HG02970 (cell line): ENCODE results near the gene ARHGAP15.

ENCODE experiments used
- ATAC-seq: cut with Tn5 transposase; IDR thresholded peaks from one replicate; pipeline ENCODE4 v1.9.1; 2021; ENCODE audit warnings: mild to moderate bottlenecking, moderate library complexity, moderate number of reproducible peaks; ENCODE audit not compliant: unreplicated experiment, low FRiP score

The ARHGAP15 gene

GRCh38 chr2:143163499-143163898 lies 34.3 kb downstream of the ARHGAP15 start:
- no peak for ATAC-seq

DNA sequence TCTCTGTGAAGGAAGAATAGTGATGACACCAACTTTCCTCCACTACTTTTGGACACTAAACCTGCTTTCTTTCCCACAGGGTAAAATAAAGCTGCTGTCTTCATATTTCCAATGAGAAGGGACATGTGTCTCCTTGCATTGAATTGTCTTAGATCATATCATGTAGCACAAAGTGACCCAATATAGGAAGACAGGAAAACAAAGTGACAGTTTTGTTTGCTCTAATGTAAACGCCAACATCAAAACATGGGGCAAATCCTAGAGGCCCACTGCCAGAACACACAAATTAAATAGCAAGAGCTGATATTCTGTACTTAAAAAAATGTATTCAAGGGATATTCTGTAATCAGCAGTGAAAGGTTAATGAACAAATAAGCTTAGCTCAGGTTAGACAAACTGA lies 36.1 kb downstream of the ARHGAP15 start:
- no peak for ATAC-seq

DNA sequence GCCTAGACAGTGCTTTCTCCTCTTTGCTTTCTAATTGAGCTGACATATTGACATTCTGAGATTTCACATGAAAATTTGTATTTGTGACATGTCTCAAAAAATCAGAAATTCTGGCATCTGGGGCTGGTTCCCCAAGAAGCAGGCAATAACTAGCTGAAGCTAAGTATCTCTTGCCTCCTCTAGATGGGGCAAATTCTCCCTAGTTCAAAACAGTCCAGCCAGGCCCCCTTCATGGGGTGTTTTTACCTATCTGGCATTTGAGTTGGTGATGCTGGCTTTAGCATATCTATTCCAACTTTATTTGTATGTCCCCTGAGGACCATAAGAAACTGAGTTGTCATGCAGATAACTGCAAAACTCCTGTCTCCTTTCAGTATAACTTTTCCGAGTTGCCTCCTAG lies 39.9 kb downstream of the ARHGAP15 start:
- ATAC-seq, result no peak

DNA sequence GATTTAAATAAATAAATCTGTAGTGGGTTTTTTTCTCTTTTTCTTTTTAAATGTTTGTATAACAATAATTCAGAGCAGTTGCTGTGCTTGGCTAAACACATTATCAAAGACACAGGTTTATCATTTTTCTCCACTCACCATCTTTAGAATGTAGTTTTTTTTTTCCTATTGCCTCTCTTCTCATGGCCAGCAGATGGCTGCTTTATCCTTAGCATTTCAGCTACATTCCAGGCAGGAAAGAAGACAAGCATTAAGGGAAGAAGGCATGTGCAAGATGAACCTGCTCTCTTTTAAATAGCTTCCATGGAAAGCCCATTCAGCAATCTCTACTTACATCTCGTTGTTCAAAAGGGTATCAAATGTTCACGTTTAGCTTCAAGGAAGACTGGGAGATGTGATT lies 42.6 kb downstream of the ARHGAP15 start:
- ATAC-seq, result no peak

DNA sequence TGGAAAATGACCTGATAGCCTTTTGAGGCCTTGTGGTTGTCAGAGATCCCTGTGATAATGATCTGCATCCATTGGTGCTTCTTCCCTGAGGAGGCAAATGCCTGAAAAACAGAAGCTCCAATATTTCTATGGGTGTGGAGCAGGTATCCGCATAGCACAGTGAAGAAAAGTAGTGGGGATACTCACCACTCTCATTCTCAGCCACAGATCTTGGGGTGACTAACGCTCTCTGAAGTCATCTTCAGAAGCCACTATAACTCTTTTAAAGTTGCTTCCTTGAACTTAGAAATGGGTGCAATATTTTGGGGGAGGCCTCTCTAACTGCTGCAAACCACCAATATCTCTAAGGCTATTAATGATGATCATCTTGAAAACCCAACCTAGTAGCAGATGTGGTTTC lies 46.2 kb downstream of the ARHGAP15 start:
- no peak for ATAC-seq

- ATAC-seq, result no peak
Observed at GRCh38 chr2:143176606-143177005, 47.4 kb downstream of the ARHGAP15 start.

- peak; percentile 89 for ATAC-seq
Observed at GRCh38 chr2:143177096-143177786, 48.0 kb downstream of the ARHGAP15 start.

- ATAC-seq, result no peak
Observed at GRCh38 chr2:143181494-143181893, 52.3 kb downstream of the ARHGAP15 start.

DNA sequence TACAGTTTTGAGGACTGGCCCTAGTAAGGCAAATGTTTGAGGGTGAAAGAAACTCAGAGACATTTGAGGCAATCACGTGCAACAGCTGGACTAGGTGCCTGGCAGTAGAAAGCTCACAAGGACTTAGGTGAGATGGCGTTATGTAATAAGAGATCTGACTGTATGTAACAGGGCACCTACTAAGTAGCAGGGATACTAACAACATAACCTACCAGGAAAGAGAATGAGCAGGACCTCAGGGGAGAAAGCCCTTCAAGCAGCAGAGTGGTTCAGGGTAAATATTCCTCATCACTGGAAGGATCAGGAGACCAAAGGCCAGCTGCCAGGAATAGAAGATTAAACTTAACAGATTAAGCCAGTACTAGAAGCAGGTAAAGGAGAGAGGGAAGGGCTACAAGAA lies 53.4 kb downstream of the ARHGAP15 start:
- ATAC-seq, result no peak

DNA sequence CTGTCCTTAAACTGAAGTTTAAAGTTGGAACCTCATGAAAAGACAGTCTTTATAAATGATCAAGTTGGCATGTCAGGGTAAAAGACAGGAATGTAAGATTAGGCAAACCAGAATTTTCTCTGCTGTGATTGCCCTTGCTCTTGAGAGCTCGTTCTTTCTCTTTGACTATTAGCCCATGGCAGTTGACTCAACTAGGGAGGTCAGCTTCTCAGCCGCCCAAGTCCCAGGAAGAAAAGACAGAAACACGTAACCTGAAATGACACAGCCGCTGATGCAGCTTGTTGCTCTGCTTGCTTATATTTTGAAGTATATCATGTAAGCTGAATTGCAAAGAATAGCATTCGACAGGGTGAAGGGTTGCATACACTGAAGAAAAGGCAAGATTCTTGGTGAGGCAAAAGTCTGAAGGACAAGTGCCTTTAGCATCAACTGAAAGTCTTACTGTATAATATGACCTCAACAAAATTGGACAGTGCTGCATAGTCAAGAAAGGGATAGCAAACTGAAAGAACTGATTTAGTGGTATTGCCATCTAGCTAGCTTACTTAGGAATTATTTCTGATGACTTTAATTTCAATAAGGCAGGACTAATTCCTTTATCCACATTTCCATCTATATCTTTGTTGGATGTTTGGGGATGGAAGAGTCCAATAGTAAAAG lies 54.7 kb downstream of the ARHGAP15 start:
- no peak for ATAC-seq

DNA sequence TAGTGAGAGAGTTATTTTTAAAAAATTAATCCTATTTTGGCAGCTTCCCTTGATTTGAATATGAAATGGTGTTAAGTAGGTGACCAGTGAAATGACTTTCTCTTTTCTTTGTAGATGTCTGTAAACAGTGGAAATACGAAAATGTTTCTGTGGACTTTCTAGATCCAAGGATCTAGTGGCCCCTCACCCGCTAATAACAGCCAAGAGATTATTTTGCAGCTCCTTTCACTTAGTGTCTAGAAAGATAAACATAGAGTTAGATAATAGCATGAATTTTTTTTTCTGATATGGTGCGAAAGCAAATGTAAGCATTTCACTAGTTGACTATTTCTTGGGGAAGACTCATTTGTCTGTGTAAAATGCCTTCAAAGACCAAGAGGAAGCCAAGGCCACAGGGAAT lies 57.7 kb downstream of the ARHGAP15 start:
- no peak for ATAC-seq

DNA sequence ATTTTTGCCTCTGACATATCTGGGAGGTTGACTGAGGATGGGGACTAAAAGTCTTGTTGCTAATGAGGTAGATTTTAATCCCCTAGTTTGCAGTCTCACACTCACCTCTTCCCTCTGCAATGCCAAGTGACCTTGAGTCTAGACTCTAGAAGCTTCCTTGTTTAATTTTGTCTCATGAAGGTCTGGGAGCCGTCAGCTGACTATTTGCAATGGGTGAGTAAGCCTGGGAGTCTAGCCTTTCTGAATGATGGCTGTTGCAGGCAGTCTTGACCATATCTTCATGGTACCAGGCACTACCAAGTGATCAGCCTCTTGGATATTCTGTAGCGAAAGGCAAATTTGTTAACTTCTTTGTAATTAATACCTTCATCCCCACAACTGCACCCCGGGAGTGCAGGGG lies 61.2 kb downstream of the ARHGAP15 start:
- ATAC-seq, result no peak

DNA sequence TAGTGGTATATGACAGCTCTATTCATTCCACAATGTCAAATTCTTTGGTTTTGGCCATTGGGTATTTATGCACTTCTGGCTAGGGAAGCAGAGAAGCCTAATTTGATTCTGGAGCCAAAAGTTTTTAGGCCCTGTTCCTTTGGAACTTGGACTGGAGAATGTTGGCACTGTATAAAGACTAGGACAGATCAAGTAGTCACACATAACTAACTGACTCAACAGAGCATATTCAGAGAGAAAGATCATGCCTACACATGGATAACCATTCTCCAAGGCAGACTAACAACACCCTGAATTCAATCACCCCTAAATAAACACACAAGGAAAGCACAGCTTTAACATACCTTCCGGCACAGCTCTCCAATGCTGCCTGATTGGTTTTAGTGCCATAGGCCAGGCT lies 62.9 kb downstream of the ARHGAP15 start:
- no peak for ATAC-seq

GRCh38 chr2:143192716-143193115 lies 63.5 kb downstream of the ARHGAP15 start:
- ATAC-seq, result no peak

GRCh38 chr2:143193121-143193520 lies 63.9 kb downstream of the ARHGAP15 start:
- ATAC-seq, result no peak

- no peak for ATAC-seq
Observed at GRCh38 chr2:143195511-143195910, 66.3 kb downstream of the ARHGAP15 start.

- no peak for ATAC-seq
Observed at GRCh38 chr2:143204062-143204461, 74.8 kb downstream of the ARHGAP15 start.

DNA sequence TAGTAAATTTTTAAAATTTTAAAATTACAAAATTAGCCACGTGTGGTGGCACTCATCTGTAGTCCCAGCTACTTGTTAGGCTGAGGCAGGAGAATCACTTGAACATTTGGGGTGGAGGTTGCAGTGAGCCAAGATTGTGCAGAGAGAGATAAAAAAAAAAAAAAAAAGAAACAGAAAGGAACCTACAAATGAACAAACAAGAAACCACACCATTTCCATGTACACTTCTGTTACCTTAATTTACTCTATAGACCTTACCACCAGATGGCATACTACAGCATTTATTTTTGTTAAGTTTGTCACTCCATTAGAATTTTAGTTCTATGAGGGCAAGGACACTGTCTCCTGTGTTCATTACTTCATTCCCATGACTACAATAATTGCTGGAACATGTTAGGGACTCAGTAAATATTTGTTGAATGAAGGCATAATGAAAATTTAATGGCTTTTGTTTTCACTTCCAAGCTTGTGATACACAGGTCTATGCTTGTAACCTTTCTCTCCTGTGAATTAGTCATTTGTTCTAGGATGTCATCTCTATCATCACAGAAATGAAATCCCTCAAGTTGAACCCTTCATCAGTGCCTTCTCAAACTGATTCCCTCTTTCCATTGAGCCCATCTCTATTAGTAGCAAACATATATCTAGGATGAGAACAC lies 76.0 kb downstream of the ARHGAP15 start:
- no peak for ATAC-seq

- ATAC-seq, result no peak
Observed at GRCh38 chr2:143209570-143210445, 80.6 kb downstream of the ARHGAP15 start.

DNA sequence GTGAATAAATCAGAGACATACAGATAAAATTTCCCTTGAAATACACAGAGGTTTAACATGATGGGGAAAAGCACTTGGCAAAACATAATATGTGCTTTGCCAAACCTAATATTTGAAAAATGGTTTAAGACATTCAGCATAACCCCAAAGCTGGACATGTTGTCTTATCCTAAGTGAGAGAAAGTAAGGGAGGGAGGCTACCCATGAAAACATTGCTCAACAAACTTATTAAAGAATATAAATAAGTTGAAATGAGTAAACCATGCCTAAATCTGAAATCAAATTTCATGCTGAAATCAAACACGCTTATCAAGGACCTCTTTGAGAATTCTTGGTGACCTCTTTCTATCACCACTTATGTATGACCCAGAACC lies 81.2 kb downstream of the ARHGAP15 start:
- no peak for ATAC-seq
